8988T (cell line): ENCODE data around the gene PSME2.

Source experiments
- DNase-seq: peaks from one replicate; pipeline ENCODE4 v3.0.0; 2011

Gene PSME2

DNA sequence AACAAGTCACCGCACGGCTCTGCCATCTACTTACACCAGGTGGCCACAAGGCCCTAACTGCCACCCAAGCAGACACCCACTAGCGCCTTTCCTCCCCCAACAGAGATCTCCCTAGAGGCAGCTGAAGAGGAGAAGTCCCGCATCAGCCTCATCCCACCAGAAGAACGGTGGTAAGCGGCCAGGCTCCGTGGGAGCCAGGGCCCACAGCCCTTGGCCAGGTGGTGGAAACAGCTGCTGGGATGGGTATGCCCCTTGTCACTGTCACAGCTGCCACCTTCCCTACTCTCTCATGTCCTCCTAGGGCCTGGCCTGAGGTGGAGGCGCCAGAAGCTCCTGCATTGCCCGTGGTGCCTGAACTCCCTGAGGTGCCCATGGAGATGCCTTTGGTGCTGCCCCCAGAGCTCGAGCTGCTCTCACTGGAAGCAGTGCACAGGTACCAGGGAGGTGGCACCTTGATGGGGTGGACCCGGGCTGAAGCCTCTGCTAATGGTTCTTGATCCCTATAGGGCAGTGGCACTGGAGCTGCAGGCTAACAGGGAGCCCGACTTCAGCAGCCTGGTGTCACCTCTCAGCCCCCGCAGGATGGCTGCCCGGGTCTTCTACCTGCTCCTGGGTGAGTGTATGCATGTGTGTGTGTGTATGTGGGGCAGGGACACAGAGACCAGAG, 33.0 kb upstream of the PSME2 start:
- no peak for DNase-seq

DNA sequence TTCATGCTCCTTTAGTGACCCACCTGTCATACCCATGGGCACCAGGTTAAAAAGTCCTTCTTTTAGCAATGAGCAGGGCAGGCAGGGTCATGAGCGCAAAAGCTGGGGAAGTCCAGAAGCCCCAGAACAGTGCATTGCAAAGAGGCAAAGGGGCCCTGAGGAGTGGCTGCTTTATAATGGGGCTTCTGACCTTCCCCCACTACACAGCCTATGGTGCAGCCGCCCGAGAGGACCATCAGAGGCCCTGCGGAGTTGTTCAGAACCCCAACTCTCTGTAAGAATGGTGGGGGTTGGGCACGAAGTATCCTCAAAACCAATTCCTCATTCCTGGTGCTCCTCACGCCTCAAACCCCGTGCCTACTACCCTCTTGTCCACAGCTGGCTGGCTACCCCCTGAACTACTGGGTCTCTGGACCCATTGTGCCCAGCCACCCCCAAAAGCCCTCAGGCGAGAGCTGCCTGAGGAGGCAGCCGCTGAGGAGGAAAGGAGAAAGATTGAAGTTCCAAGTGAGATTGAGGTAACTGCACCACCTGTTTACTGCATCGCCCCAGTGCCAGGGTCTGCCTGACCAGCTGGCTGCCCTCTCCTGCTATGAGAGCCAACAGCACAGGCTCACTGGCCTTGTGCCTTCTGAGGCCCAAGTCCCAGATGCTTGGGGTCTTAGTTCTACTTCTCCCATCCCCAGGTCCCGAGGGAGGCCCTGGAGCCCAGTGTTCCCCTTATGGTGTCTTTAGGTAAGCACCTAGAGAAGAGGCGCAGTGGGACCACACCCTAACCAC, 32.2 kb upstream of the PSME2 start:
- DNase-seq: no peak

DNA sequence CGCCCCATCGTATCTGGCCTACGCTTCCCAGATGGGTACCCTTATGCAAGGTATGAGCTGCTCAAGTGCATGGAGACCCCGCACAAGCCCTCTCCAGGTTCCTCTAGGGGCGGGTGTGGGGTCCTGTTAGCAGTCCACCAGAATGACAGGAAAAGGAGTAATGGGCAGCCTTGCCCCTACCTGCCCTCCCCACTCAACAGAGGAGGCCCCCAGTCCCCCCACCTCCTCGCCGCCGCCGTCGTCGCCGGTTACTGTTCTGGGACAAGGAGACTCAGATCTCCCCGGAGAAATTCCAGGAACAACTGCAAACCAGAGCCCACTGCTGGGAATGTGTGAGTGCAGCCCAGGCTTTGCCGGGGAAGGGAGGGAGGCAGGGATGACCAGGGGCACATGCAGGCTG, 31.5 kb upstream of the PSME2 start:
- no peak for DNase-seq

DNA sequence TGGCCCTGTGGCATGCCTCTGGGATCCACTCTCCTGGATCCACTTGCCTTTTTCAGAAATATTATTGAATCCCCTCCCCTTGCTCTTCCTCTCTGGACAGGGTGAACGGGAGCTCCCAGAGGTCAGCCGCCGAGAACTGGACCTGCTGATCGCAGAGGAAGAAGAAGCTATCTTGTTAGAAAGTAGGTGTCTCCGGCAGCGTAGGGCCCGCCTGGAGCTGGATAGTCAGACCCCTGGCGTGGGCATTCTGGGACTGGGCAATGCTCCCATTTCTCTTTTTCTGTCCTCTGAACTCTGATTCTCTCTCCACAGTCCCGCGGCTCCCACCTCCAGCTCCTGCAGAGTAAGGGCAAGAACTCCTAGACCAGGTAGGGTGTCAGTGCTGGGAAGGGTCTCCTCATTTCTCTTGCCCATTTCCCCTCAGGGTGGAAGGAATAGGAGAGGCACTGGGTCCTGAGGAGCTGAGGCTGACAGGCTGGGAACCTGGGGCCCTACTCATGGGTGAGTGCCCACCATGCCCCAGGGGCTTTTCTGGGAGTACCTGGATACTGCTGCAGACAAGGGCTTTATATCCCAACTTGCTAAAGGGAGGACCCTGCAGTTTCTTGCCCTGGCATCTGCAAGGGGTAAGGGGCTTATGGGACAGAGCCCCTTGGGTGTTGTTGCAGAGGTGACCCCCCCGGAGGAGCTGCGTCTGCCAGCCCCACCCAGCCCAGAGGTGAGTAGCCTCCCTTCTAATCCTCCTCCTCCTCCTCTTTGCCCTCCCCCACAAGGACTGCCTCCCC, 30.8 kb upstream of the PSME2 start:
- no peak for DNase-seq

DNA sequence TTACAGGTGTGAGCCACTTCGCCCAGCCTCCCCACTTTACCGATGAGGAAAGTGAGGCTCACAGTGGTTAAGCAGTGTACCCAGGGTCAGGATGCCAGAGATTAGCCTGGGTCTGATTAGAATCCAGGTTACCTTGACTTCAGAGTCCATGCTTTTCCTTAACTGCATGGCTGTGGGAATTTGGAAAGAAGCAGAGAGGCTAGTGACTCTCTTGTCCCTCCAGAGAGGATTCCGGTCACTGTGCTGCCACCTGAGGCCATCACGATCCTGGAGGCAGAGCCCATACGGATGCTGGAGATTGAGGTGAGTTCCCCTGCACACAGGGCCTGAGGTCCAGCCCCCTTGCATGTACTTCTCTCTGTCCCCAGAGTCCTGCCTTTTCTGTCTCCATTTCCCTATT, 30.2 kb upstream of the PSME2 start:
- DNase-seq: no peak

DNA sequence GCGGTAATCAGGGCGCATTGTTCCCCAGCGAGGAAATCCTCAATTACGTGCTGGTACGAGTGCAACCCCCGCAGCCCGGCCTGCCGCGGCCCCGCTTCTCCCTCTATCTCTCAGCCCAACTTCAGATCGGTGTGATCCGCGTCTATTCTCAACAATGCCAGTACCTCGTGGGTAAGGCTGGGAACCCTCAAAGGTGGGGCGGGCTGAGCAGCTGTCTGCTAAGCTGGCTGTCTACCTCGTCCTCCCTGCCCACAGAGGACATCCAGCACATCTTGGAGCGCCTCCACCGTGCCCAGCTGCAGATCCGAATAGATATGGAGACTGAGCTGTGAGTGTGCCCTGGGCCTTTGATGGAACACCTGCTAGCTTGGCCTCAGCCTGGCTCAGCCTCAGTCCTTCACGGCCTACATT, 26.5 kb upstream of the PSME2 start:
- DNase-seq: no peak

DNA sequence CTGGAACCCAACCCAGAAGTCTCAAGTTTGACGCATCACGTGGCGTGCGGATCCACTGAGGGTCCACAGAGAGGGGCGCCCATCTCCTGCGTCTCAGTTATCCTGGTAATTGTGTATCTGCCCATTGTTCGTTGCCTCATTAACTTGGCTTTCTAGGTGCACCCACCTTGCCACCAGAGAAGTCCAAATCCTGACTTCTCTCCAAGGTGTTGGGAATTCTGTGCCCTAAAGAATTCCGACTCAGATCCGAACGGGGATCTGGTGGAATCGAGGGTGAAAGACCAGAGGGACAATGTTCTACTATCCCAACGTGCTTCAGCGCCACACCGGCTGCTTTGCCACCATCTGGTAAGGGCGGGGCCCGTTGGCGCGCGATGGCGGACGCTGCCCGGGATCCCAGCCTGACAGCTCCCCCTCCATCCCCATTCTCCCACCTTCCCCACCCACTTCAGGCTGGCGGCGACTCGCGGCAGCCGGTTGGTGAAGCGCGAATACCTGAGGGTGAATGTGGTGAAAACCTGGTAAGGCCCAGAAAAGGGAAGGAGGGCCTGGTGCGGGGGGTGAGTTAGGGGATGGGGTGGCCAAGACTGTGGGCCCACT, 26.0 kb upstream of the PSME2 start:
- no peak for DNase-seq

DNA sequence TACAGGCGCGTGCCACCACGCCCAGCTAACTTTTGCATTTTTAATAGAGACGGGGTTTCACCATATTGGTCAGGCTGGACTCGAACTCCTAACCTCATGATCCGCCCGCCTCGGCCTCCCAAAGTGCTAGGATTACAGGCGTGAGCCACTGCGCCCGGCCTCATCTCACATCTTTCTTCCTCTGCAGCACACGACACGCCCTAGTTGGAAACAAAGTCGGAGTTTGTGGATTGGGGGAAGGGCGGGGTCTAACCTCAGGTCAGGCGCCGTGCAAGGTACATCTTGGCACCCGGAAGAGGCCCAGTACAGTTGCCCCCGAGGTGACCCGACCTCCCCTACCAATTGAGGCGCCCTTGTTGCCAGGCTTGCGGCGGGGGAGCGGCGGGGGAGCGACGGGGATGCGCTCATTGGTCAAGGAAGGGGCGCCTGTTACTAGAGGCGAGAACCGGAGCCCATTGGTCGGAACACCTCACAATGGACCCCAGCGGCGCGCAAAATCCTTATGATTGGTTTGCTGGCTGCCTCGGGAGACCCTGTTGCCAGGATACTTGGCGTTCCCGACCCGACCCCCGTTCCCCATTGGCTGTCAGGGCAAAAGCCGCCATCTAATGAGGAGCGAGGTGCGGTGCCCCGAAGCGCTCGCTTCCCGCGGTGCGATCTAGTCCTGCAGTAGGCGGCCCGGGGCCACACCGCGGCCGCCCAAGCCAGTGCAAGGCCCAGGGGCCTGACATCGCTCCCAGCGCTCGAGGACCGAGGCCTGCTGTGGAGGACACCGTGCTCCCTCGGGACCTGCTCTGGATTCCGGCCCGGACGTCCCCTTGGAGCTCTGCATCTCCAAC, 25.2 kb upstream of the PSME2 start, which contains the start of gene REC8:
Gene REC8 (plus strand): TSS at position 659 of the 839 bp plus-strand sequence. CDS start 473 bp downstream, outside the sequence.
- no peak for DNase-seq

DNA sequence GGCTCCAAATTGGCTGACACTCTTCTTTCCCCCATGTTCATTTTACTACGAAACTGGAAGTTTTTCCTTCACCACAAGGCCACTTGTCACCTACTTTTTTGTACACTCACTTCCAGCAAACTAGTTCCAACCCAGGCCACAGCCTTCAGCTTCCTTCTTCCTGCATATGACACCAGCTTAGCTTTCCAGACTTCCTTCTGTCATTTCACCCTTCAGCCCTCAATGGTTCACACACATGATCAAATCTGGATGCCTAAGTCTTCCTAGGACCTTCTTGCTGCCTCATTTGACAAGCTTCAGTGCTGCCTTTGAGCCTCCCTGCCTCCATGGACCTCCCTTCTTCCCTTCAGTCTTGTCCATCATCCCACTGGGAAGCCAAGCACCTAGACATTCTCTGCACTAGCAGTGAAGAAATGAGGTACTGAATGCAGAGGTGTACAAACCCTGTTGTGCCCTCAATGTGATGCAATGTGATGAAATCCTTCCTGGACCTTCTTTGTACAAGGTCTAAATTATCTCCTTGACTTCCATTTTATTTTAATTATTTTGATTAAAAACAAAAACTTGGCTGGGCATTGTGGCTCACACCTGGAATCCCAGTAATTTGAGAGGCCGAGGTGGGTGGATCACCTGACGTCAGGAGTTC, 21.2 kb upstream of the PSME2 start:
- no peak for DNase-seq

DNA sequence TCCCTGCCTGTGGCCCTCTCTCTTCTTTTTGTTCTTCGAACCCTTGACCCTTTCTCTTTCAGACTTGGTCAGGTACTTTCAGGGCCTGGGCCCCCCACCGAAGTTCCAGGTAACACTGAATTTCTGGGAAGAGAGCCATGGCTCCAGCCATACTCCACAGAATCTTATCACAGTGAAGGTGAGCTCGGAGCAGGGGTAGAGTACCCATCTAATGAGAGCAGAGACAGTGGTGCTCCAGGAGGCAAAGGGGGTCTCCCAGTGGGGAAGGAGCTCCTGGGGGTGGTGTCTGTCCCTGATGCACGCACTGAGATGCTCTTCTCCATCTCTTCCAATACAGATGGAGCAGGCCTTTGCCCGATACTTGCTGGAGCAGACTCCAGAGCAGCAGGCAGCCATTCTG, 19.4 kb upstream of the PSME2 start:
- DNase-seq: no peak

DNA sequence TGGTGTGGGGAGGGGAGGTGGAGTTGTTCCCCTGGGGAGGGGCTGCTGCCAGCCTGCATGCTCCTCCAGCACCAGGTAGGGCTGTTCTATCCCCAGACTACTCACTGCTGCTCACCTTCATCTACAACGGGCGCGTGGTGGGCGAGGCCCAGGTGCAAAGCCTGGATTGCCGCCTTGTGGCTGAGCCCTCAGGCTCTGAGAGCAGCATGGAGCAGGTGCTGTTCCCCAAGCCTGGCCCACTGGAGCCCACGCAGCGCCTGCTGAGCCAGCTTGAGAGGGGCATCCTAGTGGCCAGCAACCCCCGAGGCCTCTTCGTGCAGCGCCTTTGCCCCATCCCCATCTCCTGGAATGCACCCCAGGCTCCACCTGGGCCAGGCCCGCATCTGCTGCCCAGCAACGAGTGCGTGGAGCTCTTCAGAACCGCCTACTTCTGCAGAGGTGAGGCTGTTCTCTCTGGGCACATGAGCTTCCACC, 18.1 kb upstream of the PSME2 start:
- DNase-seq: no peak

DNA sequence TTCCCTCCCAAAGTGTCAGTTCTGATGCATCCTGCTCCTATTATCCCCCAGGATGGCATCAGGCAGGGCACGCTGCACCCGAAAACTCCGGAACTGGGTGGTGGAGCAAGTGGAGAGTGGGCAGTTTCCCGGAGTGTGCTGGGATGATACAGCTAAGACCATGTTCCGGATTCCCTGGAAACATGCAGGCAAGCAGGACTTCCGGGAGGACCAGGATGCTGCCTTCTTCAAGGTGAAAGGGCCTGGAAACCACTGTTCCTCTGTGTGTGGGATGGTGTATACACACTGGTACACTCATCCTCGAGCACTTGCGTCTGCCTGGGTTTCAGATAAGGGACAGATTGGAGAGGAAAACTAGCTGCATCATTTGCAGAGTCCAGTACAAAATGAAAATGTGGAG, 15.7 kb upstream of the PSME2 start:
- no peak for DNase-seq

DNA sequence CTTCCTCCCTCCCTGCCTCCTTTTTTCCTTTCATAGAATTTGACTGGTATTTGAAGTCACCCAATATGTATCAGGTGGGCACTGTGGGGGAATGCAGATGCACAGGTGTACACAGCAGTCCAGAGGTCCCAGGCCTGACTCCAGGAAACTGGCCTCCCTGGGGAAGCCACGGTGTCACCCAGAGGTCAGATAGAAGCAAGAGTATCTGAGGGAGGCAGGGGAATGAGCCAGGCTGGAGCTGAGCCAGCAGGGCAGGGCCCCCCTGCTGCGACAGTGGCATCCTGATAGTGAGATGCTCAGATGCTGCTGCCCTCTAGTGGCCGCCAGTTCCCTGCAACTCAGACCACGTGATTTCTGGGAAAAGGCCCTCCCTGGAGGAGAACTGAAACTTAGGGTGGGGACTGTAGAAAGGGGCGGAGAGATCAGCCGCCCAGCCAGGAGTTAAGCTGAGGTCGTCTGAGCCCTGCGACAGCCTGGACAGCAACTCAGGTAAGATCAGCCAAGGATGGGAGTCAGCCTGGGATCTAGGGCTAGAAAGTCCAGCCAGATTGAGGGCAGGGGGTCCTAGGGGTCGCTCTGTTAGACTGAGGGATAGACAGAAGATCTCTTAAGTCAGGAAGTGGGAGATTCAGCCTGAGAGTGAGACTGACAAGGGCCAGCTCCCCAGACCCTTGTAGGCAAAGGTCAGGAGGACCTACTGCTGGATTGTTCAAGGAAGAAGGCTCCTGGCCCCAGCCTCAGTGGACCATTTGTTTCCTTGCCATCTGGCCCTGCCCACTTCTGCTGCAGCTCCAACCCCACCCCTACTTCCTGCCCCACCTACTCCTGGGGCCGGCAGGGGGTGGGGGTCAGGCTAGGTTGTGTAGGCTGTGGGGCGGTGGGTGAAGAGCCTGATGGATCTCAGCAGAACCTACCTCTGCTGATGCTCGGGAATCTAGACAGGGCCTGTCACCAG, 14.7 kb upstream of the PSME2 start, which contains the start of gene IRF9:
Gene IRF9 (plus strand): TSS at position 416 of the 955 bp plus-strand sequence. CDS start 880 bp downstream, outside the sequence.
- peak; percentile 76 for DNase-seq

DNA sequence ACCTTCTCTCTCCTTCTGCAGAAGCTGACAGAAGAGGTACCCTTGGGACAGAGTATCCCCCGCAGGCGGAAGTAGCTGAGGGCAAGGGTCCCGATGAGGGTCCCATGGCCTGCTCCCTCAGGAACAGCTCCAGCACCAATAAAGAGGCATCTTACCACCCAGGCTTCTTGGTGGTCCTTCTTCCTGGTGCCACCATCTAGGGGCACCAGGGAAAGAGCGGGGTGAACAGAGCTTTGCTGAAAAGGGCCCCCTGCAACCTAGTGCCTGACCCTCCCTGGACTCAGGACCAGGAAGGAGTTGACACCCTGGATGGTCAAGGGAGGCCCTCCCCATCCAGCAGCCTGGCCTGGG, 14.1 kb upstream of the PSME2 start:
- DNase-seq: no peak

DNA sequence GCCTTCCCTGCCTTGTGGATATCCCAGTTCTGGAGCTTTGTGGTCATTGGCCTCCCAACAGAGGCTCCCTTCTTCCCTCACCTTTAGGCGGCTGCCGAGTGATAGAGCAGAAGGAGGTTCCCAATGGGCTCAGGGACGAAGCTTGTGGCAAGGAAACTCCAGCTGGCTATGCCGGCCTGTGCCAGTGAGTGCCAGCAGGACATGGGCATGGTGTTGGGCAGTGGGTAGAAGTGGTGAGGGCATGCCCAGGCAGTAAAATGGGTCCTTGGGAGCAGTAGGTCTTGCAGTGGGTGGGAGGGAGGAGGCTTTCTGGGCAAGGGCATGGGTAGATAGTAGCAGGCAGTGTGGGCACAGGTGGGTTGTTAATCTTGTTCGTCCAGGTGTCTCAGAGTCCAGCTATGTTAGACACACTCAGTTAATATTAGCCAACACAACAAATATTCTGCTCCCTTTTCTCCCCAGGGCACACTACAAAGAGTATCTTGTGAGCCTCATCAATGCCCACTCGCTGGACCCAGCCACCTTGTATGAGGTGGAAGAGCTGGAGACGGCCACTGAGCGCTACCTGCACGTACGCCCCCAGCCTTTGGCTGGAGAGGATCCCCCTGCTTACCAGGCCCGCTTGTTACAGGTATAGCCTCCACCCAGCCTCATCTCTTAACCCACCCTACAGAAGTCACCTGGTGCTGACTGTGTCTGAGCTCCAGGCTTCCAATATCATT, 13.5 kb upstream of the PSME2 start:
- DNase-seq: no peak

DNA sequence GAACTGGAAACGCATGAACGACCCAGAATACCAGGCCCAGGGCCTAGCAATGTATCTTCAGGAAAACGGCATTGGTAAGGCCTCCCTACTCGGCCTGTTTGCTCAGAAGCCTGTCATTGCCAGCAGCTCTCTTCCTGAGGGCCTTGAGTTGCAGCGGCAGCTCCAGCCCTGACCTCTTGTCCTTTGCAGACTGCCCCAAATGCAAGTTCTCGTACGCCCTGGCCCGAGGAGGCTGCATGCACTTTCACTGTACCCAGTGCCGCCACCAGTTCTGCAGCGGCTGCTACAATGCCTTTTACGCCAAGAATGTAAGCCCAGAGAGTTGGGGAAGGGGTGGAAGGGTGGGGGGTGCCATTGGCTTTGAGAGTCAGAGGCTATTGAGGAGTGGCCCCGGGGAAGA, 10.9 kb upstream of the PSME2 start:
- no peak for DNase-seq

DNA sequence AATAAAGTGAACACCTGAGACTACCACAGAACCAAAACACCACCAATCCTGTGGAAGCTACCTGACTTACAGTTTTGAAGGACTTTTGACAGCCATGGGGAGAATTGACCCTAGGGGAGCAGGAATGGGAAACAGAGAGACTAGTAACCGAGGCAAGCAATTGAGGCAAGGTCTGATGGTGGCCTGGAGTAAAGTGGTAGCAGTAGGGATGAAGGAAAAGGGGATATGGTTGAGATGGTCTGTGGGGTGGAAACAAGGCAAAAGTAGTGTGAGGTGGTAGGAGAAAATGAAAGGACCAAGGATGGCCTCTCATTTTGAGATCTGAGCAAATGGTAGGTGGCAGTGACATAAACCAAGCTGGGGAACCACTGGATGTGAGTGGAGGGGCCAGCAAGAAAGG, 10.4 kb upstream of the PSME2 start:
- no peak for DNase-seq

DNA sequence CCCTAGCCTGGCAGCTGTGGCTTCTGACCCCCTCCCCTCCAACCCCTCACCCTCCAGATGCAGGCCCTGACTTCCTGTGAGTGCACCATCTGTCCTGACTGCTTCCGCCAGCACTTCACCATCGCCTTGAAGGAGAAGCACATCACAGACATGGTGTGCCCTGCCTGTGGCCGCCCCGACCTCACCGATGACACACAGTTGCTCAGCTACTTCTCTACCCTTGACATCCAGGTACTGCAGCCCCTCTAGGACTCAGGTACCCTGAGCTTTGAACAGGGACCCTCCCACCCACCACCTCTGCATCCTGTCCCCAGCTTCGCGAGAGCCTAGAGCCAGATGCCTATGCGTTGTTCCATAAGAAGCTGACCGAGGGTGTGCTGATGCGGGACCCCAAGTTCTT, 8.7 kb upstream of the PSME2 start:
- no peak for DNase-seq

DNA sequence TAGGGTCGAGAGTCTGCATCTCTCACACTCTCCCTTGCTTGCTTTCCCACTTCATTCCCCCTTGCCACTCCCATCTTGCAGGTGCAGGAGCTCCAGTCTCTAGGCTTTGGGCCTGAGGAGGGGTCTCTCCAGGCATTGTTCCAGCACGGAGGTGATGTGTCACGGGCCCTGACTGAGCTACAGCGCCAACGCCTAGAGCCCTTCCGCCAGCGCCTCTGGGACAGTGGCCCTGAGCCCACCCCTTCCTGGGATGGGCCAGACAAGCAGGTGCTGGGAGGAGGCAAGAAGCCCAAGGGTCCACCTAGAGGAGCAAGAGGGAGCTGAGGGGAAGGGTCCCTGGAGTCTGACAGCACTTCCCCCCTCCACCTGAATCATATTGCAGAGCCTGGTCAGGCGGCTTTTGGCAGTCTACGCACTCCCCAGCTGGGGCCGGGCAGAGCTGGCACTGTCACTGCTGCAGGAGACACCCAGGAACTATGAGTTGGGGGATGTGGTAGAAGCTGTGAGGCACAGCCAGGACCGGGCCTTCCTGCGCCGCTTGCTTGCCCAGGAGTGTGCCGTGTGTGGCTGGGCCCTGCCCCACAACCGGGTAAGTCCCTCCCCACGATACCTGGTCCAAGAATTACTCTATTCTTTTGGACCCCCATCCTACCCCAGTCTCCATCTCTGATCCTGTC, 5.1 kb upstream of the PSME2 start:
- no peak for DNase-seq
